SK-N-SH (cell line): Measurements from ENCODE around the gene SORBS1.

Experiments
- CTCF ChIP-seq: fragments of 200-600 bp; sonication (generic); IDR thresholded peaks from 2 replicates; pipeline ENCODE4 v1.6.1; 2017; ENCODE audit warnings: antibody characterized with exemption, mild to moderate bottlenecking, moderate library complexity
- EP300 ChIP-seq, 2 experiments: IDR thresholded peaks; 2 replicates each; pipeline versions ENCODE4 v1.4.0 to v1.6.1; 2012; ENCODE audit warnings: borderline replicate concordance in 1 of 2, low read depth in 1 of 2, low read length in 1 of 2
- FOSL2 ChIP-seq: IDR thresholded peaks from 2 replicates; pipeline ENCODE4 v1.4.0; 2012; ENCODE audit warnings: low read depth, mild to moderate bottlenecking, moderate library complexity, borderline replicate concordance
- MEF2A ChIP-seq: IDR thresholded peaks from 2 replicates; pipeline ENCODE4 v1.4.0; 2012; ENCODE audit warnings: low read depth, borderline replicate concordance
- NRF1 ChIP-seq: IDR thresholded peaks from 2 replicates; pipeline ENCODE4 v1.6.1; 2012; ENCODE audit warnings: low read depth, mild to moderate bottlenecking, low read length
- POLR2AphosphoS5 ChIP-seq: IDR thresholded peaks from 2 replicates; pipeline ENCODE4 v1.6.1; 2012; ENCODE audit warnings: low read depth, low read length
- RAD21 ChIP-seq: IDR thresholded peaks from 2 replicates; pipeline ENCODE4 v1.6.1; 2012; ENCODE audit warnings: mild to moderate bottlenecking, low read length
- RXRA ChIP-seq: IDR thresholded peaks from 2 replicates; pipeline ENCODE4 v1.4.0; 2012; ENCODE audit warnings: low read depth, mild to moderate bottlenecking, borderline replicate concordance
- SMC3 ChIP-seq: IDR thresholded peaks from 2 replicates; pipeline ENCODE4 v1.6.1; 2012; ENCODE audit warnings: low read depth, low read length, improper control_type of control experiment
- TAF1 ChIP-seq: IDR thresholded peaks from 2 replicates; pipeline ENCODE4 v1.6.1; 2012; ENCODE audit warnings: low read depth, mild to moderate bottlenecking, low read length, moderate library complexity, borderline replicate concordance
- TEAD4 ChIP-seq: IDR thresholded peaks from 2 replicates; pipeline ENCODE4 v1.4.0; 2012; ENCODE audit warnings: mild to moderate bottlenecking, borderline replicate concordance; ENCODE audit not compliant: insufficient read depth
- USF2 ChIP-seq: fragments of 150-350 bp; IDR thresholded peaks from 2 replicates; pipeline ENCODE4 v1.6.1; 2017; ENCODE audit warnings: antibody characterized with exemption, low read length, low read depth, borderline replicate concordance

- no peak for TF ChIP-seq FOSL2
- no peak for TF ChIP-seq TAF1
- no peak for TF ChIP-seq CTCF
- no peak for TF ChIP-seq RAD21
- no peak for TF ChIP-seq POLR2AphosphoS5
- TF ChIP-seq RXRA, result no peak
- no peak for TF ChIP-seq NRF1
- no peak for TF ChIP-seq SMC3
- TF ChIP-seq MEF2A, result no peak
- no peak for TF ChIP-seq EP300 (IDR thresholded peaks at IDR 0.05; ENCODE audit: borderline replicate concordance in 1 of 2, low read depth in 1 of 2, low read length in 1 of 2)
- TF ChIP-seq TEAD4, result no peak
- no peak for TF ChIP-seq USF2
These were observed 110.0 kb downstream of the SORBS1 start for GRCh38 chr10:95451150-95451549.
